ENCODE data around the gene CDH3.

GRCh38 chr16:68668266-68668665, 23.2 kb downstream of the CDH3 start:
- TF ChIP-seq TARDBP (CRISPR knock-in tag; IDR thresholded peaks at IDR 0.05) (no peak), MYNN (CRISPR knock-in tag; IDR thresholded peaks at IDR 0.05; ENCODE audit: low read depth) (no peak), TBL1XR1 (IDR thresholded peaks at IDR 0.05; ENCODE audit: borderline replicate concordance, low read length, partially characterized antibody) (no peak), POLR2AphosphoS5 (IDR thresholded peaks at IDR 0.05; ENCODE audit: low read depth, low read length) (no peak), ZNF331 (CRISPR knock-in tag; IDR thresholded peaks at IDR 0.05) (no peak), PHB2 (IDR thresholded peaks at IDR 0.05; ENCODE audit: partially characterized antibody) (no peak), EZH2 (conservative IDR thresholded peaks at IDR 0.05; ENCODE audit: low read depth, low read length) (no peak), ZBTB8A (CRISPR knock-in tag; IDR thresholded peaks at IDR 0.05; ENCODE audit: borderline replicate concordance, low read depth) (no peak), ZNF282 (IDR thresholded peaks at IDR 0.05; ENCODE audit: partially characterized antibody) (no peak)
